ENCODE measurements around the gene EP300.
A peak's percentile ranks its signal among the peaks of the same experiment; 100 is the strongest.
"Not testable (repeated sequence)": the region's sequence is repeated elsewhere in the genome, so short reads cannot be mapped to it uniquely, and the experiment has no call there.

EP300 gene

DNA sequence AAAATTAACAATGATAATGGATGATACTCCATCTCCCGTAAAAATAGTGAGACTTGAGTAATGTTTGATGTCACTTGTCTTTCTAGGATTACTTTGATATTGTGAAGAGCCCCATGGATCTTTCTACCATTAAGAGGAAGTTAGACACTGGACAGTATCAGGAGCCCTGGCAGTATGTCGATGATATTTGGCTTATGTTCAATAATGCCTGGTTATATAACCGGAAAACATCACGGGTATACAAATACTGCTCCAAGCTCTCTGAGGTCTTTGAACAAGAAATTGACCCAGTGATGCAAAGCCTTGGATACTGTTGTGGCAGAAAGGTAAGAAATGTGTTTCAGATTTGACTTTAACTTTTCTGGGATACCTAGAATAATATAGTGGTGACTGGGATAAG is 64.7 kb downstream of the EP300 start:
- DNase-seq = no peak

GRCh38 chr22:41169157-41169556 is 76.8 kb downstream of the EP300 start:
- DNase-seq = no peak

DNA sequence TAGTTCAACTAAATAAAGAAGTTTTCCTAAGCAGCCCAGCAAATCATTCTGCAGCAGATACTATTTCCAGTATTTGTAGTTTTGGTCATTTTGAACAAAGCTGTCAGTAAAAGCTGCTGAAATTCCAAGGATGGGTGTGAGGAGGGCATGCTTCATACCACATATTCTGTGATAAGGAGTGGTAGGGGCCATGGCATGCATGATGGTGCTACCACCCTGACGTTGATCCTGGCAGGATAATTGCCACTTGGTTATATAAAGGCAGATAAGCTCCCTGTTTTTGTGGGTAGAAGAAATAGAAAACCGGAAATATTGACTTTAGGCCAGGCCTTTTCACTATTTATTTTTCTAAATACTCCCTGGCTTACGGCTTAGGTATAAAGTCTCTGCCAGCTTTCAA is 79.6 kb downstream of the EP300 start:
- no peak for DNase-seq

- DNase-seq = no peak
Measured at GRCh38 chr22:41175546-41175945, 83.2 kb downstream of the EP300 start.

GRCh38 chr22:41177040-41177621 is 84.7 kb downstream of the EP300 start:
- DNase-seq = no peak

- no peak for DNase-seq
Measured at GRCh38 chr22:41177622-41178424, 85.4 kb downstream of the EP300 start.

DNA sequence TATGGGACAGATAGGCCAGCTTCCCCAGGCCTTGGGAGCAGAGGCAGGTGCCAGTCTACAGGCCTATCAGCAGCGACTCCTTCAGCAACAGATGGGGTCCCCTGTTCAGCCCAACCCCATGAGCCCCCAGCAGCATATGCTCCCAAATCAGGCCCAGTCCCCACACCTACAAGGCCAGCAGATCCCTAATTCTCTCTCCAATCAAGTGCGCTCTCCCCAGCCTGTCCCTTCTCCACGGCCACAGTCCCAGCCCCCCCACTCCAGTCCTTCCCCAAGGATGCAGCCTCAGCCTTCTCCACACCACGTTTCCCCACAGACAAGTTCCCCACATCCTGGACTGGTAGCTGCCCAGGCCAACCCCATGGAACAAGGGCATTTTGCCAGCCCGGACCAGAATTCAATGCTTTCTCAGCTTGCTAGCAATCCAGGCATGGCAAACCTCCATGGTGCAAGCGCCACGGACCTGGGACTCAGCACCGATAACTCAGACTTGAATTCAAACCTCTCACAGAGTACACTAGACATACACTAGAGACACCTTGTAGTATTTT is 86.1 kb downstream of the EP300 start:
- no peak for DNase-seq

GRCh38 chr22:41180362-41180761 is 88.0 kb downstream of the EP300 start:
- DNase-seq = not testable (repeated sequence)

DNA sequence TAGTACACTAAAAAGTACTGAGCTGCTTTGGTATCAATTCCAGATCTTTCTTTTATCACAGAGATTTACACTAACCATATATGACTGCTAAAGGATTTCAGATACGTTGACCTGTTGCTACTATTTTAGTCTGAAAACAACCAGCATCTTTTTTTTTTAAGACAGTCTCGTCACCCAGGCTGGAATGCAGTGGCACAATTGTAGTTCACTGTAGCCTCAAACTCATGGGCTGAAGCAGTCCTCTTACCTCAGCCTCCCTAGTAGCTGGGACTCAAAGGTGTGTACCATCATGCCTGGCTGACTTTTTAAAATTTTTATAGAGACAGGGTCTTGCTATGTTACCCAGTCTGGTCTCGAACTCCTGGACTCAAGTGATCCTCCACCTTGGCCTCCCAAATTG is 88.5 kb downstream of the EP300 start:
- no peak for DNase-seq

DNA sequence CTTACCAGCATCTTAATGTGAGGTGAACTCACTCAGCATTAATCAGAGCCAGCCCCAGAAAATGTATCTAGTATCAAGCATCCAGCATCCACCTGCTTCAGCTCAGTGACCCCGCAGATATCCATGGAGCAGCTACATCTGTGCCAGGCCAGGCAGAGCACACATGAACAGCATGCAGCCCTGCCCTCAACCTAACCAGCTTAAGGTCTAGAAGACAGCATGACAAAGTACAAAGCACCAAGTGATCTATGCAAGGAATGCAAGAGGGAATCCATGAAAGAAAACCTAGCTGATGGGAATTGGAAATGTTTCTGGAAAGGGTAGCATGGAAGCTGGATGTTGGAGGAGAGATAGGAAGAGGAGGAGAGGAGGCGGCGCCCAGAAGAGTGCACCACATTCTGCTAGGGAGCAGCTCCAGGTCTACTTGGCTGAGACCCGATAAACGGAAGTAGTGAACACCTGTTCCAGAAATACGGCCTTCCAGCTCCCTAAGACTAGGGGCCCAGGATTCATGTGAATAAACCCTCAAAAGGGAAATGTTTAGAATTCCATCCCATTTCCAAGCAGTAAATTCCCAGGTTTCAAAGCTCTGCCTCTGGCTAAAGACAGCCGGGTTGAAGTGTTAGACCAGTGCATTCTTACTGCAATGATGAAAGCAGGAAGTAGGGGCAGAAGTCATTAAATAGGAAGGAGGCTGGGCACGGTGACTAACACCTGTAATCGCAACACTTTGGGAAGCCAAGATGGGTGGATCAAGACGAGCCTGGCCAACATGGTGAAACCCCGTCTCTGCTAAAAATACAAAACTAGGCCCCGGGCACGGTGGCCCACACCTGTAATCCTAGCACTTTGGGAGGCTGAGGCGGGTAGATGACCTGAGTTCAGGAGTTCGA is 89.2 kb downstream of the EP300 start:
- DNase-seq = no peak

GRCh38 chr22:41184679-41185078 is 92.3 kb downstream of the EP300 start:
- DNase-seq = no peak

DNA sequence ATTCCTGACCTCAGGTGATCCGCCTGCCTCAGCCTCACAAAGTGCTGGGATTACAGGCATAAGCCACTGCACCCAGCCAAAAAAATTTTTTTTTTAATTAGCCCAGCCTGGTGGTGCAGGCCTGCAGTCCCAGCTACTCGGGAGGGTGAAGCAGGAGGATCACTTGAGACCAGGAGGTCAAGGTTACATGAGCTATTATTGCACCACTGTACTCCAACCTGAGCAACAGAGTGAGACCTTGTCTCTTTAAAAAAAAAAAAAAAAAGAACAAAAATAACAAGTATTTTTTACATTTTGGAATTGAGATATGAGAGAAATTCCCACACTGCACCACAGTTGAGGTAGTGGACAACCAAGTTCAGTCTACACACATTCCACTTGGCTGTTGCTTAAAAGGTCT is 99.1 kb downstream of the EP300 start:
- DNase-seq = no peak

DNA sequence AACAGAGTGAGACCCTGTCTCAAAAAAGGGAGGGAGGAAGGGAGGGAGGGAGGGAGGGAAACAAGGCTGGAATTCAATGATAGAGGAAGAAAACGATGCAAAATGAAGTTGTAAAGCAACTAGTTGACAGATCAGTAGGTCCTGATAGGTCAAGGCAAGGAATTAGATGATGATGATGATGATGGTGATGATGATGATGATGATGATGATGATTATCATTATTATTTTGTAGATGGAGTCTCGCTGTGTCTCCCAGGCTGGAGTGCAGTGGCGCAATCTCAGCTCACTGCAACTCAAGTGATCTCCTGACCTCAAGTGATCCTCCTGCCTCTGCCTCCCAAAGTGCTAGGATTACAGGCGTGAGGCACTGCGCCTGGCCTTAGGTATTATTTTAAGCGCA is 101.4 kb downstream of the EP300 start:
- DNase-seq = no peak

- DNase-seq = no peak
Measured at GRCh38 chr22:41197038-41197972, 104.9 kb downstream of the EP300 start.

- peak; percentile 9 for DNase-seq
Measured at GRCh38 chr22:41198027-41198580, 105.7 kb downstream of the EP300 start.

GRCh38 chr22:41201141-41201540 is 108.7 kb downstream of the EP300 start:
- DNase-seq = no peak

DNA sequence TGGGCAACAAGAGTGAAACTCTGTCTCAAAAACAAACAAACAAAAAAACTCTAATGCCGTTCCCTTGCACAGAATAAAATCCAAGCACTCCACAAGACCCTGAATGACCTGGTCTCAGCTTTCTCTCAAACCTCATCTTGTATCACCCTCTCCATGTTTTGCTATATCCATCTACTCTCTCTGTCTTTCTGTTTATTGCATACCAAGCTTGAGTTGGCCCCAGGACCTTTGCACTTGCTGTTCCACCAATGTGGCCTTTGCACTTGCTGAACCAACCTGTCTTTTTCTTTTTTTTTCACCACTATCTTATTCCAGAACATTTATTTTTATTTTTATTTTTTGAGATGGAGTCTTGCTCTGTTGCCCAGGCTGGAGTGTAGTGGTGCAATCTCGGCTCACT is 110.7 kb downstream of the EP300 start:
- DNase-seq = no peak

DNA sequence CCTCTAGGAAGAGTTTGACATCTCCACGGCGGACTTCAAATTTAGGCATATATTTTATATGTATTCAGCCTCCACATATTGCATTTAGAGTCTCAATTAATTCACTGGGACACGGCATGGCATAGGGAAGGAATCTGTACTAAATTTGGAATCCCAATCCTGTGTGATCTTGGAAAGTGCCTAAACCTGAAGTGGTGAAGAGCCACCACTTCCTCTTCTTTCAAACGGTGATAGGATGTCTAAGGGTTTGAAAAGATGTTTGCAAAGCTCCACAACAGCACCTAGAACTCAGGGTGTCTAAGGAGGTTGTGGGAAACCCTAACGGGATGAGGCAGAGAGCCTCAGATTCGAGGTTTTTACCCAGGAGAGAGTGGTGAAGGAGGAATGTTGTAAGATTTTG is 111.7 kb downstream of the EP300 start:
- DNase-seq = no peak

DNA sequence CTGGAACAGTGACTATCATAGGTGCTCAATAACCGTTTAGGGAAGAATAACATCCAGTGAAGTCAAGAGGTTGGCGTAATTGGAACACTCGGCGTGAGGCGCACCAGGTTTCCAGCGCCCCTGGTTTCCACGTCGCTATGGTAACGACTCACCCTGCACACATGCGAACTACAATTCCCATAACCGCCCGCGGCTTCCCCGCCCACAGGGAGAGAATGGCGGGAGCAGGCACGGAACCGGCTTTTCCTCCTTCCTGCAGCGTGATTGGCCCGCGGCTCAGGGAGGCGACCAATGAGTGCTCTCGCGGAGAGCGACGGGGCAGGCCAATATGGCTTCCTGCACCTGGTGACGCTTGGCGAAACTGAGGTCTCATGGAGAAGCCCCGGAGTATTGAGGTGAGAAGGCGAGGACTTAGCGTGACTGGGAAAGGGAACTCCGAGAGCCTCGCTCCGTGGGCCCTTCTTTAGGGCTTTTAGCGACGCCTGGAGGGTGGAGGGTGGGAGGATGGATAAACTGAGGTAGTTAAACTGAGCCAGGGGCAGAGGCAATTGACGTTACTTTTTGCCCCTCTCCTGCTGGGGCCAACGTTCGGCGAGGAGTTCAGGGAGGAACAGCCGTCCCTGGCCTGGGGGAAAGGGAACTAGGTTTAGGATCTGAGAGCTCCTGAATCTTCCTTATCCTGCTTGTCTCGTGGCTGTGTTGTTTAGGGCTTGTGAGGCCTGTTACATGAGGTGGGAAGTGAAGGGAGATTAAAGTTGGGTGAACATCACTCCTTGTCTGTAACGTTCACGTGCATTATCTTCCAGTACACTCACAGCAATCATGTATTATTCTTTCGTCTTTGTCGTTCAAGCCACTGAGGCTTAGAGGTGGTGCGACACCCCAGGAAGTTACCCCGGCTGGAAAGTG is 112.9 kb downstream of the EP300 start, which contains the start of gene L3MBTL2:
L3MBTL2 (plus strand) TSS at position 321 of the 909 bp plus-strand sequence; CDS start at position 372, 51 bp downstream.
- DNase-seq = peak; percentile 84

- DNase-seq = no peak
Measured at GRCh38 chr22:41206719-41207118, 114.3 kb downstream of the EP300 start.

GRCh38 chr22:41215409-41215808 is 123.0 kb downstream of the EP300 start:
- no peak for DNase-seq

Measured in NCI-H1436 treated with DMSO at 0.1 percent for 48 hours (cell line).